Thoracic aorta (tissue), 2 donors: ENCODE data around the gene TTC21A. TPM values are rescaled to one million over a fixed set of nuclear protein-coding genes. Genes with fewer than 3 reads are reported as not detected.
A peak's percentile ranks its signal among the peaks of the same experiment; 100 is the strongest.

Experiments
- ATAC-seq: fragments of 150-250 bp; one replicate; pipeline ENCODE4 v1.8.0; 2017; ENCODE audit warnings: low read depth; ENCODE audit not compliant: insufficient number of reproducible peaks, low FRiP score
- DNase-seq: peaks from one replicate; pipeline ENCODE4 v3.0.0-alpha.2; 2020; ENCODE audit warnings: low spot score
- H3K27ac ChIP-seq, 2 donors: fragments of 200-600 bp; sonication (generic); 1 replicate in 1 of 2; 2 replicates in 1 of 2; pipeline ENCODE4 v1.5.1; 2016; ENCODE audit warnings: mild to moderate bottlenecking in 2 of 2, moderate library complexity in 2 of 2
- H3K27me3 ChIP-seq: fragments of 200-600 bp; sonication (generic); replicated peaks from 2 replicates; pipeline ENCODE4 v1.6.0; 2016; ENCODE audit warnings: mild to moderate bottlenecking; ENCODE audit not compliant: insufficient read depth
- H3K36me3 ChIP-seq: fragments of 200-600 bp; sonication (generic); one replicate; pipeline ENCODE4 v1.5.1; 2016
- H3K4me1 ChIP-seq, 2 donors: fragments of 200-600 bp; sonication (generic); 1 replicate in 1 of 2; 2 replicates in 1 of 2; pipeline versions ENCODE4 v1.5.1 to v1.6.0; 2016; ENCODE audit warnings: low read depth in 2 of 2, mild to moderate bottlenecking in 1 of 2; ENCODE audit not compliant: control insufficient read depth in 1 of 2
- H3K4me3 ChIP-seq: fragments of 200-600 bp; sonication (generic); 2 replicates; pipeline ENCODE4 v1.5.1; 2016; ENCODE audit warnings: mild to moderate bottlenecking
- H3K9me3 ChIP-seq: fragments of 200-600 bp; sonication (generic); 2 replicates; pipeline ENCODE4 v1.5.1; 2016
- CTCF ChIP-seq: fragments of 200-600 bp; sonication (generic); IDR thresholded peaks from one replicate; pipeline ENCODE4 v1.5.1; 2019; ENCODE audit warnings: antibody characterized with exemption
- total RNA-seq, 2 donors: library from RNA; depleted of rRNA; stranded (reverse); fragments of >200 nt; gene quantifications; one replicate each; pipeline versions ENCODE4 v1.1.0 to v1.2.3, GENCODE V29; 2016

TTC21A gene
- total RNA-seq, 2 donors from 2014 or later, result 3.0 to 14.9 TPM

GRCh38 chr3:39144748-39145380 lies 37.4 kb downstream of the TTC21A start:
- Histone ChIP-seq H3K4me3 (no peak overlapping the region), H3K27me3 (no peaks in the 10 kb centered on the region), H3K27ac (no peak overlapping the region), H3K36me3 (peaks cover 57% of the 10 kb centered on the region), H3K4me1 (peaks cover 59 to 76% of the 10 kb centered on the region in 2 donors), H3K9me3 (no peaks in the 10 kb centered on the region)
- ATAC-seq (no peak), DNase-seq (no peak)
- TF ChIP-seq CTCF, result no peak

GRCh38 chr3:39146083-39146501 lies 38.6 kb downstream of the TTC21A start:
- TF ChIP-seq CTCF, result no peak
- ATAC-seq, result no peak
- peak overlapping the region; percentile 78 to 97 for H3K27ac ChIP-seq
- H3K4me1 ChIP-seq, result peaks cover 65 to 73% of the 10 kb centered on the region in 2 donors
- no peaks in the 10 kb centered on the region for H3K9me3 ChIP-seq
- no peak for DNase-seq
- peak overlapping the region; percentile 64 for H3K4me3 ChIP-seq
- H3K27me3 ChIP-seq, result no peaks in the 10 kb centered on the region
- H3K36me3 ChIP-seq, result peaks cover 53% of the 10 kb centered on the region

GRCh38 chr3:39146611-39147591 lies 39.4 kb downstream of the TTC21A start:
- Histone ChIP-seq H3K27ac (peak overlapping the region; percentile 97 to 100), H3K4me3 (peak overlapping the region; percentile 64), H3K9me3 (no peaks in the 10 kb centered on the region), H3K36me3 (peaks cover 45% of the 10 kb centered on the region), H3K4me1 (peaks cover 57 to 73% of the 10 kb centered on the region in 2 donors), H3K27me3 (no peaks in the 10 kb centered on the region)
- DNase-seq (peak; percentile 74), ATAC-seq (peak; percentile 45)
- TF ChIP-seq CTCF, result no peak

GRCh38 chr3:39147711-39148434 lies 40.4 kb downstream of the TTC21A start:
- Histone ChIP-seq H3K4me3 (peak overlapping the region; percentile 64), H3K36me3 (peaks cover 35% of the 10 kb centered on the region), H3K27me3 (no peaks in the 10 kb centered on the region), H3K9me3 (no peaks in the 10 kb centered on the region), H3K4me1 (peaks cover 50 to 63% of the 10 kb centered on the region in 2 donors), H3K27ac (peak overlapping the region; percentile 97 to 100)
- ATAC-seq, result no peak
- TF ChIP-seq CTCF, result no peak
- no peak for DNase-seq
